HG03558 (cell line): ENCODE measurements around the gene MAD1L1.

Experiments used
- ATAC-seq: cut with Tn5 transposase; IDR thresholded peaks from one replicate; pipeline ENCODE4 v1.9.1; 2021; ENCODE audit warnings: moderate number of reproducible peaks; ENCODE audit not compliant: unreplicated experiment; ENCODE audit errors: extremely low read depth

The MAD1L1 gene

GRCh38 chr7:1918063-1918645 is 314.6 kb downstream of the MAD1L1 start:
- ATAC-seq = no peak

GRCh38 chr7:1917221-1918062 is 315.3 kb downstream of the MAD1L1 start:
- no peak for ATAC-seq

GRCh38 chr7:1916601-1916970 is 316.2 kb downstream of the MAD1L1 start:
- ATAC-seq = no peak

GRCh38 chr7:1915956-1916600 is 316.7 kb downstream of the MAD1L1 start:
- ATAC-seq = no peak

- ATAC-seq = no peak
Measured at GRCh38 chr7:1915326-1915725, 317.4 kb downstream of the MAD1L1 start.

- no peak for ATAC-seq
Measured at GRCh38 chr7:1914743-1915142, 318.0 kb downstream of the MAD1L1 start.

- no peak for ATAC-seq
Measured at GRCh38 chr7:1914321-1914720, 318.4 kb downstream of the MAD1L1 start.

GRCh38 chr7:1913466-1914282 is 319.1 kb downstream of the MAD1L1 start:
- ATAC-seq = no peak

GRCh38 chr7:1912593-1913465 is 319.9 kb downstream of the MAD1L1 start:
- no peak for ATAC-seq

- ATAC-seq = no peak
Measured at GRCh38 chr7:1911571-1911970, 321.2 kb downstream of the MAD1L1 start.

- ATAC-seq = no peak
Measured at GRCh38 chr7:1910827-1911226, 321.9 kb downstream of the MAD1L1 start.

GRCh38 chr7:1910081-1910685 is 322.6 kb downstream of the MAD1L1 start:
- no peak for ATAC-seq

- ATAC-seq = no peak
Measured at GRCh38 chr7:1909476-1909875, 323.3 kb downstream of the MAD1L1 start.

- ATAC-seq = no peak
Measured at GRCh38 chr7:1908823-1909420, 323.8 kb downstream of the MAD1L1 start.

- ATAC-seq = no peak
Measured at GRCh38 chr7:1907751-1908365, 324.9 kb downstream of the MAD1L1 start.

GRCh38 chr7:1906988-1907745 is 325.6 kb downstream of the MAD1L1 start:
- ATAC-seq = no peak

GRCh38 chr7:1906087-1906830 is 326.5 kb downstream of the MAD1L1 start:
- ATAC-seq = no peak
